SK-N-MC (cell line): Measurements from ENCODE around the gene MLN.

Experiments used
- DNase-seq: peaks from one replicate; pipeline ENCODE4 v3.0.0-alpha.2; 2011; ENCODE audit warnings: low read depth, low spot score
- H3K27ac ChIP-seq: fragments of 200-600 bp; sonication (generic); 2 replicates; pipeline ENCODE4 v1.5.1; 2016; ENCODE audit warnings: mixed run types
- H3K36me3 ChIP-seq: fragments of 200-600 bp; sonication (generic); 2 replicates; pipeline ENCODE4 v1.6.1; 2017; ENCODE audit warnings: antibody characterized with exemption, low read length, mixed read lengths; ENCODE audit not compliant: insufficient read depth
- H3K4me3 ChIP-seq: fragments of 200-600 bp; sonication (generic); 2 replicates; pipeline ENCODE4 v1.5.1; 2016
- H3K9ac ChIP-seq: fragments of 200-600 bp; sonication (generic); 2 replicates; pipeline ENCODE4 v1.8.0; 2017; ENCODE audit warnings: mixed run types, mixed read lengths; ENCODE audit not compliant: insufficient read length
- H3K9me3 ChIP-seq: fragments of 200-600 bp; sonication (generic); 2 replicates; pipeline ENCODE4 v1.6.1; 2017; ENCODE audit warnings: low read depth, mild to moderate bottlenecking, antibody characterized with exemption, low read length, moderate library complexity, mixed read lengths
- EZH2 ChIP-seq: fragments of 200-600 bp; sonication (generic); IDR thresholded peaks from one replicate; pipeline ENCODE4 v1.6.1; 2017; ENCODE audit warnings: antibody characterized with exemption
- FOXP2 ChIP-seq: optimal IDR thresholded peaks from 2 replicates; pipeline ENCODE3; 2011; ENCODE audit warnings: mild to moderate bottlenecking, moderate library complexity; ENCODE audit not compliant: insufficient read depth; ENCODE audit errors: extremely low read length, control extremely low read depth
- POLR2AphosphoS5 ChIP-seq: IDR thresholded peaks from 2 replicates; pipeline ENCODE4 v1.6.1; 2012; ENCODE audit warnings: mild to moderate bottlenecking, low read depth, low read length, borderline replicate concordance

Gene MLN

DNA sequence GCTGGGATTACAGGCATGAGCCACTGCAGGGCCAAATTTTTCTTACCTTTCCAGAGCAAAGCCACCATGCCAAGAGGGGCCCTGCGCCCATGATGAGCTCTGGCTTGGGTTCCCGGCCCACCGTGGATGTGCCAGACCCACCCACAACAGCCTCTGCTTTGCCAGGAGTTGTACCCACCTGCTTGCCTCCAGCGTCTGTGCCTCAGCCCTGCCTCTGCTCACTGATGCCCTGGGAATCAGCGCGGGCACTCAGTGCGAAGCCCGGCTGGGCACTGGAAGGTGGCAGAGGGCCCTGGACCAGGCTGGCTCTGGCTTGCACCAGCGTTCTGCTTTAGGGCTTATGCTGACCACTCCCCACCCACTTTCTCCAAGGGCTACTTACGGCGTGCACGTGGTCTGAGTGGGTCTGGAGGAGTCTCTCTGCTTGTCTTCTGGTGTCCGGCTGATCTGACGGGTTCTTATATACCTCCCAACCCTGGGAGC lies at the start of gene MLN:
Gene MLN (minus strand): TSS at position 433 of the 483 bp plus-strand sequence. CDS start 2,840 bp downstream, outside the sequence.
- no peaks in the 10 kb centered on the region for H3K9me3 ChIP-seq
- TF ChIP-seq FOXP2 (no peak), EZH2 (no peak), POLR2AphosphoS5 (no peak)

GRCh38 chr6:33853026-33853425 lies 49.2 kb upstream of the MLN start:
- Histone ChIP-seq H3K9me3 (no peaks in the 10 kb centered on the region), H3K27ac (no peak overlapping the region), H3K4me3 (no peak overlapping the region), H3K36me3 (no peaks in the 10 kb centered on the region), H3K9ac (no peak overlapping the region)
- no peak for DNase-seq
- TF ChIP-seq FOXP2: no peak
- no peak for TF ChIP-seq POLR2AphosphoS5
- TF ChIP-seq EZH2: no peak

More for the DNA sequence above, at the start of gene MLN:
- Histone ChIP-seq H3K9ac (no peak within 1 kb of the TSS), H3K27ac (no peak within 1 kb of the TSS), H3K4me3 (no peak within 1 kb of the TSS), H3K36me3 (no peaks in the 10 kb centered on the region)
- DNase-seq: no peak

DNA sequence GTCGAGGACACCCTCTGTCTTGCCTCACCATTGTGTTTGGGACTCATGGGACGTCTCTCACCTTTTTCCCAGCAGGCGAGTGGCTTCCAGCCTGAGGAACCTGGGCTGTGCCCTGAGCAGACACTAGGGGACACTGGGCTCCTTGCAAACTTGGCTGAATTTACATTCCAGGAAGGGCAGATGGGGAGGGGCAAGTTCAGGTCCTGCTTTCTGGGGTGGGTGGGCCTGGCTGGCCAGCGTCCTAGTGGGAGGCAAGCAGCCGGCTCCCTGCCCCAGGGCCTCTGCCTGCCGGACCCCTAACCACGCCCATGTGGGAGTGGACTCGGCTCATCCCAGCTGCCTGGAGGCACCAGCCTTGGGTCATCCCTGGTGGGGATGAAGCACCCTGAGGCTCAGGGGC lies 48.2 kb upstream of the MLN start:
- Histone ChIP-seq H3K27ac (no peak overlapping the region), H3K36me3 (no peaks in the 10 kb centered on the region), H3K9me3 (no peaks in the 10 kb centered on the region), H3K4me3 (no peak overlapping the region), H3K9ac (no peak overlapping the region)
- no peak for DNase-seq
- TF ChIP-seq POLR2AphosphoS5 (no peak), FOXP2 (no peak), EZH2 (no peak)

DNA sequence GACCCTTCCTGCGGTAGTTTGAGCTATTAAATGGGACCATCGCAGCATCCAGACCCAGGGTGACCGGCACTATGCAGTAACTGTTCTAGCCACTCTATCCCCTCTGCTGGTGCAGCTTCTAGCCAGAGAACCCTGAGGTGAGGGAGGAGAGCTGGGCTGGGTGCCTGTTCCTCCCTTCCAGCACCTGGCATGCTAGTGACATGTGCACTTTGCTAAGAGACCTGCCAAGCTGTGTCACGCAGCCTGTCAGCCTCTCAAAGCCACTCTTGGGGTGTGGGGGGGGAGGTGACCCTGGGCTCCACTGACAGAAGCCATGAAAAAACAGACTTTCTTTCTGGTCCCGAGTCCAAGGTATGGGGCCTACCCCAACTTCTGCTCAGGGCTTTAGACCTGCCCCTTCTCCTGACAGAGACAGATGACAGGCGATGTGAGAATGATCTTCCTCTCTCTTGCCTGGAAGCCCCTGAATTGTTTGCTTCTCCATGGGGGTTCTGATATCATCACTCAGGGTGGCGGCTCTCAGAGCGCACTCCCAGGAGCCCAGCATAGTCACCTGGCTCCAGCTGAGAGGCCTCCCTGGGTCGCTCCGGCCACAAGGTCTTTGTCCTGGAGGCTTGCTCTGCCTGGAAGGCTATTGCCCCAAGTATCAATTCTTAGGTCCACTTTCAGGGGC lies 47.2 kb upstream of the MLN start:
- no peak overlapping the region for H3K4me3 ChIP-seq
- H3K27ac ChIP-seq: no peak overlapping the region
- DNase-seq: no peak
- H3K36me3 ChIP-seq: no peaks in the 10 kb centered on the region
- no peak for TF ChIP-seq POLR2AphosphoS5
- H3K9me3 ChIP-seq: no peaks in the 10 kb centered on the region
- H3K9ac ChIP-seq: no peak overlapping the region

DNA sequence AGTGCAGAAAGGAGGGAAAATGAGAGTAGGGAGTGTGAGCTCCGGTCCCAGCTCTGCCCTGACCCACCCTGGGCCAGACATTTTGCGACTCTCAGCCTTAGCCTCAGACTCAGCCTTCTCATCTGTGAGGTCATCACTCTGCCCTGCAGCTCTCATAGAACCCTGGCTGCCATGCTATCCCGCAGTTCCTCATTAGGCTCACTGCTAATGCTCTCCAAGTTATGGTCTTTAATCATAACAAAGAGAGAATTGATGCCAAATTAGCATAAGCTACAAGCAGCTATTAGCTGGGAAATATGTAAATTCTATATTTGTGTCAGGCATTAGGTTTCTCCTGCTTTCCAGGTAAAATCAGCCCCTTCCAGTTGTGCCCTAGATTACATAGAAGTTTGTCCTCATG lies 46.5 kb upstream of the MLN start:
- H3K36me3 ChIP-seq: no peaks in the 10 kb centered on the region
- TF ChIP-seq EZH2 (no peak), FOXP2 (no peak), POLR2AphosphoS5 (no peak)
- no peak overlapping the region for H3K27ac ChIP-seq
- DNase-seq: no peak
- H3K4me3 ChIP-seq: no peak overlapping the region
- no peaks in the 10 kb centered on the region for H3K9me3 ChIP-seq
- no peak overlapping the region for H3K9ac ChIP-seq

- Histone ChIP-seq H3K9ac (no peak overlapping the region), H3K36me3 (no peaks in the 10 kb centered on the region), H3K9me3 (no peaks in the 10 kb centered on the region), H3K4me3 (no peak overlapping the region), H3K27ac (no peak overlapping the region)
- no peak for DNase-seq
- TF ChIP-seq POLR2AphosphoS5 (no peak), FOXP2 (no peak), EZH2 (no peak)
These were observed 45.8 kb upstream of the MLN start for GRCh38 chr6:33849500-33850075.

GRCh38 chr6:33848484-33848883 lies 44.7 kb upstream of the MLN start:
- Histone ChIP-seq H3K4me3 (no peak overlapping the region), H3K27ac (no peak overlapping the region), H3K9me3 (no peaks in the 10 kb centered on the region), H3K9ac (no peak overlapping the region), H3K36me3 (no peaks in the 10 kb centered on the region)
- TF ChIP-seq FOXP2: no peak
- no peak for TF ChIP-seq POLR2AphosphoS5
- TF ChIP-seq EZH2: no peak
- DNase-seq: no peak

DNA sequence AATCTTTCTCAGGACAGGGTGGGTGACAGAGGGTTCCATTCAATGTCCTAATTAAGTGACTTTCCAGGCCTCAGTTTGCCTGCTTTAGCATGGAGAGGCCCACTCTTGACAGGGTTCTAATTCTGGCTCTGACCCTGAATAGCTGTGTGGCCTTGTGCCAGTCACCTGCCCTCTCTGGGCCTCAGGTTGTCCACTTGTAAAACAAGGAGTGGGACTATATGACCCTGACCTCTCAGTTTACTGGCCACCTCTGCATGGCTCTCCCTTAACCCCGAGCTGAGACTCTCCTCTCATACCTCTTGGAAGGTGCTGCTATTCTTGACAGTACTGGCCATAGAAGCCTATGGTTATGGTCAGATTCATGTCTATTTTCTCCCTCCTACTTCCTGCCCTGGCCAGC lies 44.1 kb upstream of the MLN start:
- DNase-seq: no peak
- Histone ChIP-seq H3K4me3 (no peak overlapping the region), H3K27ac (no peak overlapping the region), H3K9me3 (no peaks in the 10 kb centered on the region), H3K9ac (no peak overlapping the region), H3K36me3 (no peaks in the 10 kb centered on the region)
- TF ChIP-seq EZH2 (no peak), POLR2AphosphoS5 (no peak)

DNA sequence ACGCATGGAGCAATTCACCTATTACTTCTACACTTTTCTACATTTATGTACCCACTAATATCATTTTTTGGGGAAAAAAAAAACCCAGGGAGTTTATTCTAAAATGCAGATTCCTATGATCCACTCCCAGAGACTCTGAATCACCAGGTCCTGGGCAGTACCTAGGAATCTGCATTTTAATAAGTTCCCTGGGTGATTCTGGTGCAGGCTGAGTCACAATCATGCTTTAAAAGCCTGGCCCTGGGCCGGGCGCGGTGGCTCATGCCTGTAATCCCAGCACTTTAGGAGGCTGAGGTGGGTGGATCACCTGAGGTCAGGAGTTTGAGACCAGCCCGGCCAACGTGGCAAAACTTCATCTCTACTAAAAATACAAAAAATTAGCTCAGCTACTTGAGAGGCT lies 43.3 kb upstream of the MLN start:
- Histone ChIP-seq H3K9me3 (no peaks in the 10 kb centered on the region), H3K36me3 (no peaks in the 10 kb centered on the region), H3K27ac (no peak overlapping the region), H3K4me3 (no peak overlapping the region), H3K9ac (no peak overlapping the region)
- TF ChIP-seq FOXP2 (no peak), POLR2AphosphoS5 (no peak), EZH2 (no peak)
- no peak for DNase-seq

GRCh38 chr6:33846226-33846625 lies 42.4 kb upstream of the MLN start:
- DNase-seq: no peak
- H3K4me3 ChIP-seq: no peak overlapping the region
- TF ChIP-seq POLR2AphosphoS5 (no peak), EZH2 (no peak), FOXP2 (no peak)
- H3K9me3 ChIP-seq: no peaks in the 10 kb centered on the region
- H3K9ac ChIP-seq: no peak overlapping the region
- H3K27ac ChIP-seq: no peak overlapping the region
- H3K36me3 ChIP-seq: no peaks in the 10 kb centered on the region
